ENCODE data around the gene RNF186.
A peak's percentile ranks its signal among the peaks of the same experiment; 100 is the strongest.

RNF186 gene

GRCh38 chr1:19792237-19793002, 22.7 kb downstream of the RNF186 start:
- no peak for DNase-seq

GRCh38 chr1:19790061-19790975, 24.8 kb downstream of the RNF186 start:
- DNase-seq = peak in 1 of 2 donors; percentile 9

- no peak for DNase-seq
Measured at GRCh38 chr1:19786988-19787423, 28.1 kb downstream of the RNF186 start.

- no peak for DNase-seq
Measured at GRCh38 chr1:19785660-19786059, 29.4 kb downstream of the RNF186 start.

- DNase-seq = no peak
Measured at GRCh38 chr1:19780267-19780877, 34.7 kb downstream of the RNF186 start.

GRCh38 chr1:19776933-19777332, 38.1 kb downstream of the RNF186 start:
- no peak for DNase-seq

GRCh38 chr1:19776287-19776686, 38.8 kb downstream of the RNF186 start:
- DNase-seq = no peak

GRCh38 chr1:19775831-19776230, 39.3 kb downstream of the RNF186 start:
- no peak for DNase-seq

GRCh38 chr1:19775317-19775716, 39.8 kb downstream of the RNF186 start:
- DNase-seq = no peak

- no peak for DNase-seq
Measured at GRCh38 chr1:19774180-19774785, 40.8 kb downstream of the RNF186 start.

GRCh38 chr1:19773485-19773884, 41.6 kb downstream of the RNF186 start:
- no peak for DNase-seq

GRCh38 chr1:19772053-19772452, 43.0 kb downstream of the RNF186 start:
- DNase-seq = no peak

GRCh38 chr1:19771350-19771749, 43.7 kb downstream of the RNF186 start:
- DNase-seq = no peak

- DNase-seq = no peak
Measured at GRCh38 chr1:19770436-19771190, 44.5 kb downstream of the RNF186 start.

GRCh38 chr1:19769211-19769932, 45.7 kb downstream of the RNF186 start:
- no peak for DNase-seq

- no peak for DNase-seq
Measured at GRCh38 chr1:19768353-19769210, 46.5 kb downstream of the RNF186 start.

GRCh38 chr1:19765623-19766022, 49.5 kb downstream of the RNF186 start:
- no peak for DNase-seq

GRCh38 chr1:19764848-19765247, 50.2 kb downstream of the RNF186 start:
- DNase-seq = no peak
